ENCODE data around the gene HNRNPA3. TPM values are rescaled to one million over a fixed set of nuclear protein-coding genes. Genes with fewer than 3 reads are reported as not detected.

Gene HNRNPA3
- polyA plus RNA-seq, 1 donor from 2014 or later, result 134 TPM

GRCh38 chr2:177174486-177174885 is 38.1 kb upstream of the HNRNPA3 start:
- H3K36me3 ChIP-seq (ENCODE audit: insufficient read depth, low read length), result no peaks in the 10 kb centered on the region
- no peaks in the 10 kb centered on the region for H3K79me2 ChIP-seq (replicated peaks; ENCODE audit: insufficient read depth, low read length)
- no peak overlapping the region for H3K4me3 ChIP-seq (ENCODE audit: low read length)
- no peak overlapping the region for H3K9ac ChIP-seq (ENCODE audit: low read length)
- H3K4me2 ChIP-seq (ENCODE audit: low read length), result no peak overlapping the region
- TF ChIP-seq RAD21 (conservative IDR thresholded peaks at IDR 0.05) (no peak), SMC3 (conservative IDR thresholded peaks at IDR 0.05; ENCODE audit: poor library complexity) (no peak), EP300 (conservative IDR thresholded peaks at IDR 0.05; ENCODE audit: poor library complexity, severe bottlenecking) (no peak), REST (IDR thresholded peaks at IDR 0.05; ENCODE audit: borderline replicate concordance) (no peak), CTCF (IDR thresholded peaks at IDR 0.05; ENCODE audit: poor library complexity, severe bottlenecking) (no peak), POLR2AphosphoS5 (IDR thresholded peaks at IDR 0.05) (no peak), MXI1 (conservative IDR thresholded peaks at IDR 0.05; ENCODE audit: poor library complexity, severe bottlenecking) (no peak), EZH2 (IDR thresholded peaks at IDR 0.05; ENCODE audit: borderline replicate concordance, insufficient read depth, low read length, poor library complexity, severe bottlenecking) (no peak)
- no peaks in the 10 kb centered on the region for H3K9me2 ChIP-seq (ENCODE audit: insufficient read depth, low read length)
- no peaks in the 10 kb centered on the region for H4K20me1 ChIP-seq (ENCODE audit: insufficient read depth)
- H2AFZ ChIP-seq (ENCODE audit: low read depth, low read length), result no peak overlapping the region
- no peaks in the 10 kb centered on the region for H3K9me3 ChIP-seq (ENCODE audit: low read length)
- no peaks in the 10 kb centered on the region for H3F3A ChIP-seq (ENCODE audit: insufficient read depth, low read length, poor library complexity, severe bottlenecking)
- H3K27ac ChIP-seq (ENCODE audit: low read length), result no peak overlapping the region
- no peaks in the 10 kb centered on the region for H3K27me3 ChIP-seq (ENCODE audit: insufficient read depth, low read depth, low read length)

- Histone ChIP-seq H3K36me3 (ENCODE audit: insufficient read depth, low read length) (no peaks in the 10 kb centered on the region), H3K9ac (ENCODE audit: low read length) (no peak overlapping the region), H4K20me1 (ENCODE audit: insufficient read depth) (no peaks in the 10 kb centered on the region), H2AFZ (ENCODE audit: low read depth, low read length) (no peak overlapping the region), H3F3A (ENCODE audit: insufficient read depth, low read length, poor library complexity, severe bottlenecking) (no peaks in the 10 kb centered on the region), H3K27ac (ENCODE audit: low read length) (no peak overlapping the region), H3K9me3 (ENCODE audit: low read length) (no peaks in the 10 kb centered on the region), H3K4me2 (ENCODE audit: low read length) (no peak overlapping the region), H3K4me3 (ENCODE audit: low read length) (no peak overlapping the region), H3K9me2 (ENCODE audit: insufficient read depth, low read length) (no peaks in the 10 kb centered on the region), H3K27me3 (ENCODE audit: insufficient read depth, low read depth, low read length) (no peaks in the 10 kb centered on the region), H3K79me2 (replicated peaks; ENCODE audit: insufficient read depth, low read length) (no peaks in the 10 kb centered on the region)
- no peak for TF ChIP-seq RAD21 (conservative IDR thresholded peaks at IDR 0.05)
- TF ChIP-seq REST (IDR thresholded peaks at IDR 0.05; ENCODE audit: borderline replicate concordance), result no peak
- TF ChIP-seq EZH2 (IDR thresholded peaks at IDR 0.05; ENCODE audit: borderline replicate concordance, insufficient read depth, low read length, poor library complexity, severe bottlenecking), result no peak
- TF ChIP-seq MXI1 (conservative IDR thresholded peaks at IDR 0.05; ENCODE audit: poor library complexity, severe bottlenecking), result no peak
- no peak for TF ChIP-seq POLR2AphosphoS5 (IDR thresholded peaks at IDR 0.05)
- no peak for TF ChIP-seq EP300 (conservative IDR thresholded peaks at IDR 0.05; ENCODE audit: poor library complexity, severe bottlenecking)
- TF ChIP-seq TAF1 (IDR thresholded peaks at IDR 0.05; ENCODE audit: low read depth), result no peak
- no peak for TF ChIP-seq CTCF (IDR thresholded peaks at IDR 0.05; ENCODE audit: poor library complexity, severe bottlenecking)
- no peak for TF ChIP-seq SMC3 (conservative IDR thresholded peaks at IDR 0.05; ENCODE audit: poor library complexity)
Measured at GRCh38 chr2:177175917-177176668, 36.5 kb upstream of the HNRNPA3 start.
